H9 (cell line): Measurements from ENCODE around the gene PDYN. TPM values are rescaled to one million over a fixed set of nuclear protein-coding genes. Genes with fewer than 3 reads are reported as not detected.

Experiments
- DNase-seq: peaks from one replicate; pipeline ENCODE4 v3.0.0-alpha.2; 2017
- H2AFZ ChIP-seq: one replicate; pipeline ENCODE4 v1.6.1; 2013; ENCODE audit warnings: mild to moderate bottlenecking, low read length, control low read depth, moderate library complexity
- H2AK5ac ChIP-seq: 2 replicates; pipeline ENCODE4 v1.6.1; 2013; ENCODE audit warnings: low read length, control low read depth, mixed read lengths; ENCODE audit not compliant: insufficient read length
- H2BK120ac ChIP-seq: one replicate; pipeline ENCODE4 v1.6.1; 2013; ENCODE audit warnings: low read depth, mild to moderate bottlenecking, low read length, control low read depth, inconsistent platforms; ENCODE audit not compliant: poor library complexity, severe bottlenecking
- H2BK12ac ChIP-seq: 2 replicates; pipeline ENCODE4 v1.6.1; 2013; ENCODE audit warnings: low read length, control low read depth, mixed read lengths, low read depth; ENCODE audit not compliant: insufficient read length
- H2BK15ac ChIP-seq: 2 replicates; pipeline ENCODE4 v1.6.1; 2013; ENCODE audit warnings: low read depth, low read length, control low read depth
- H2BK20ac ChIP-seq: one replicate; pipeline ENCODE4 v1.6.1; 2013; ENCODE audit warnings: low read depth, mild to moderate bottlenecking, low read length, control low read depth, inconsistent platforms; ENCODE audit not compliant: poor library complexity, severe bottlenecking
- H2BK5ac ChIP-seq: 2 replicates; pipeline ENCODE4 v1.6.1; 2013; ENCODE audit warnings: low read length, control low read depth, mixed read lengths; ENCODE audit not compliant: insufficient read length
- H3K14ac ChIP-seq: 2 replicates; pipeline ENCODE4 v1.6.1; 2013; ENCODE audit warnings: low read length, control low read depth; ENCODE audit not compliant: insufficient read depth
- H3K18ac ChIP-seq: 2 replicates; pipeline ENCODE4 v1.6.1; 2013; ENCODE audit warnings: low read depth, mild to moderate bottlenecking, mixed read lengths, low read length, control low read depth; ENCODE audit not compliant: insufficient read length
- H3K23ac ChIP-seq: 2 replicates; pipeline ENCODE4 v1.6.1; 2013; ENCODE audit warnings: low read length, control low read depth, mixed read lengths, low read depth; ENCODE audit not compliant: insufficient read length
- H3K23me2 ChIP-seq: 2 replicates; pipeline ENCODE4 v1.6.1; 2013; ENCODE audit warnings: low read depth, mild to moderate bottlenecking, mixed read lengths, low read length, control low read depth; ENCODE audit not compliant: insufficient read length, poor library complexity, severe bottlenecking
- H3K27ac ChIP-seq: 2 replicates; pipeline ENCODE4 v1.5.1; 2013; ENCODE audit warnings: low read length, control low read depth, mixed read lengths, low read depth; ENCODE audit not compliant: insufficient read length
- H3K27me3 ChIP-seq: 2 replicates; pipeline ENCODE4 v1.6.1; 2013; ENCODE audit warnings: low read length, control low read depth, inconsistent platforms; ENCODE audit not compliant: insufficient read depth
- H3K4ac ChIP-seq: 2 replicates; pipeline ENCODE4 v1.6.1; 2013; ENCODE audit warnings: low read depth, mild to moderate bottlenecking, control low read depth, inconsistent platforms, low read length, moderate library complexity
- H3K4me1 ChIP-seq: 2 replicates; pipeline ENCODE4 v1.6.1; 2013; ENCODE audit warnings: low read length, control low read depth, inconsistent platforms; ENCODE audit not compliant: insufficient read depth
- H3K4me2 ChIP-seq: 2 replicates; pipeline ENCODE4 v1.6.1; 2013; ENCODE audit warnings: low read length, control low read depth, mixed read lengths; ENCODE audit not compliant: insufficient read length, insufficient read depth
- H3K56ac ChIP-seq: 2 replicates; pipeline ENCODE4 v1.6.1; 2013; ENCODE audit warnings: low read depth, mild to moderate bottlenecking, mixed read lengths, low read length, control low read depth; ENCODE audit not compliant: insufficient read length
- H3K79me1 ChIP-seq: 2 replicates; pipeline ENCODE4 v1.6.1; 2013; ENCODE audit warnings: low read depth, mild to moderate bottlenecking, moderate library complexity, low read length, control low read depth, inconsistent platforms; ENCODE audit not compliant: insufficient read depth, poor library complexity, severe bottlenecking
- H3K79me2 ChIP-seq: 2 replicates; pipeline ENCODE4 v1.6.1; 2013; ENCODE audit warnings: low read length, control low read depth, inconsistent platforms; ENCODE audit not compliant: insufficient read depth
- H3K9ac ChIP-seq: 2 replicates; pipeline ENCODE4 v1.6.1; 2013; ENCODE audit warnings: low read length, control low read depth, mixed read lengths; ENCODE audit not compliant: insufficient read length; ENCODE audit errors: extremely low read depth
- H3K9me3 ChIP-seq: one replicate; pipeline ENCODE4 v1.6.1; 2013; ENCODE audit warnings: low read depth, low read length, inconsistent platforms; ENCODE audit not compliant: control insufficient read depth
- H3T11ph ChIP-seq: one replicate; pipeline ENCODE4 v1.6.1; 2013; ENCODE audit warnings: mild to moderate bottlenecking, low read length, control low read depth, inconsistent platforms
- H4K20me1 ChIP-seq: one replicate; pipeline ENCODE4 v1.6.1; 2013; ENCODE audit not compliant: control insufficient read depth, insufficient read length, insufficient read depth
- H4K5ac ChIP-seq: 2 replicates; pipeline ENCODE4 v1.6.1; 2013; ENCODE audit warnings: low read depth, mild to moderate bottlenecking, mixed read lengths, low read length, control low read depth; ENCODE audit not compliant: insufficient read length
- H4K8ac ChIP-seq: replicated peaks from 2 replicates; pipeline ENCODE4 v1.6.1; 2013; ENCODE audit warnings: low read length, control low read depth, mixed read lengths, low read depth; ENCODE audit not compliant: insufficient read length
- H4K91ac ChIP-seq: 2 replicates; pipeline ENCODE4 v1.6.1; 2013; ENCODE audit warnings: low read depth, mild to moderate bottlenecking, moderate library complexity, mixed read lengths, low read length, control low read depth; ENCODE audit not compliant: insufficient read length
- H3K27ac Mint-ChIP-seq, 3 experiments: 2 replicates in 2 of 3; 3 replicates in 1 of 3; pipeline ENCODE4 v1.8.0; 2020 to 2021; ENCODE audit warnings: mixed read lengths in 3 of 3, mild to moderate bottlenecking in 1 of 3, moderate library complexity in 1 of 3
- H3K27me3 Mint-ChIP-seq: 2 replicates; pipeline ENCODE4 v1.8.0; 2021; ENCODE audit warnings: low read depth, mild to moderate bottlenecking, moderate library complexity, mixed read lengths
- H3K36me3 Mint-ChIP-seq, 3 experiments: 2 replicates in 2 of 3; 3 replicates in 1 of 3; pipeline ENCODE4 v1.8.0; 2020 to 2021; ENCODE audit warnings: low read depth in 3 of 3, mixed read lengths in 3 of 3; ENCODE audit not compliant: insufficient read depth in 1 of 3
- H3K4me1 Mint-ChIP-seq, 2 experiments: 2 replicates each; pipeline ENCODE4 v1.8.0; 2020; ENCODE audit warnings: mixed read lengths in 2 of 2
- H3K4me3 Mint-ChIP-seq, 2 experiments: 2 replicates in 1 of 2; 3 replicates in 1 of 2; pipeline ENCODE4 v1.8.0; 2020 to 2021; ENCODE audit warnings: mild to moderate bottlenecking in 2 of 2, mixed read lengths in 2 of 2, moderate library complexity in 1 of 2
- H3K9me3 Mint-ChIP-seq, 2 experiments: 2 replicates in 1 of 2; 3 replicates in 1 of 2; pipeline ENCODE4 v1.8.0; 2020; ENCODE audit warnings: mild to moderate bottlenecking in 2 of 2, mixed read lengths in 2 of 2, moderate library complexity in 1 of 2
- CTCF ChIP-seq: fragments of 200-600 bp; sonication (generic); conservative IDR thresholded peaks from 3 replicates; pipeline ENCODE4 v1.8.0; 2021; ENCODE audit warnings: antibody characterized with exemption, mild to moderate bottlenecking
- WGBS: extraction: QIAGEN DNeasy Blood & Tissue Kit; methylation state at CpG from one replicate; pipeline ENCODE4 v1.1.7; 2013; ENCODE audit warnings: missing lambda C conversion rate, low lambda C conversion rate, mixed read lengths; ENCODE audit not compliant: insufficient read length; ENCODE audit errors: extremely low coverage; 5-methylcytosine and 5-hydroxymethylcytosine counted together
- total RNA-seq: library from RNA; stranded (reverse); gene quantifications from 2 replicates; pipeline ENCODE4 v1.2.1, GENCODE V29; 2021

PDYN gene
- total RNA-seq, 1 experiment from 2014 or later = 0.63 TPM

- H3K4me1 Mint-ChIP-seq = peaks cover 26 to 29% of the 10 kb centered on the region in 2 experiments
- Histone ChIP-seq H3K23me2 (no peaks in the 10 kb centered on the region), H3K4me2 (no peak overlapping the region), H3K56ac (no peak overlapping the region), H2BK15ac (no peak overlapping the region), H3K27me3 (no peaks in the 10 kb centered on the region), H2AFZ (no peak overlapping the region), H3K79me1 (no peaks in the 10 kb centered on the region), H3K14ac (no peak overlapping the region), H3T11ph (no peak overlapping the region), H4K8ac (no peak overlapping the region), H2BK5ac (no peak overlapping the region), H3K9me3 (no peaks in the 10 kb centered on the region), H4K5ac (no peak overlapping the region), H2BK12ac (no peak overlapping the region), H4K20me1 (no peaks in the 10 kb centered on the region), H2AK5ac (no peak overlapping the region), H3K4ac (no peak overlapping the region), H3K23ac (no peak overlapping the region), H2BK20ac (no peak overlapping the region), H3K27ac (no peak overlapping the region), H3K4me1 (peaks cover 3% of the 10 kb centered on the region; the same call in 1 of the 2 replicates), H3K9ac (no peak overlapping the region), H3K79me2 (no peaks in the 10 kb centered on the region), H2BK120ac (no peak overlapping the region), H4K91ac (no peak overlapping the region), H3K18ac (no peak overlapping the region)
- DNase-seq = no peak
- WGBS = no CpG with 5 or more reads among the region's 3 CpGs
- H3K9me3 Mint-ChIP-seq = no peaks in the 10 kb centered on the region
- peaks cover 8% of the 10 kb centered on the region for H3K27me3 Mint-ChIP-seq
- no peaks in the 10 kb centered on the region for H3K36me3 Mint-ChIP-seq
- no peak overlapping the region for H3K27ac Mint-ChIP-seq
- no peak overlapping the region for H3K4me3 Mint-ChIP-seq
- TF ChIP-seq CTCF = no peak
Measured at GRCh38 chr20:1987826-1988225, 6.0 kb downstream of the PDYN start.
